CD4-positive, alpha-beta T cell treated with Interleukin-2 at 100 ng/mL for 4 hours (primary cell): Measurements from ENCODE around the gene TMEM255B.
"Not testable (repeated sequence)": the region's sequence is repeated elsewhere in the genome, so short reads cannot be mapped to it uniquely, and the experiment has no call there.

ENCODE experiments used
- DNase-seq: peaks from one replicate; pipeline ENCODE4 v3.0.0-alpha.2; 2020; ENCODE audit warnings: low spot score

The TMEM255B gene

DNA sequence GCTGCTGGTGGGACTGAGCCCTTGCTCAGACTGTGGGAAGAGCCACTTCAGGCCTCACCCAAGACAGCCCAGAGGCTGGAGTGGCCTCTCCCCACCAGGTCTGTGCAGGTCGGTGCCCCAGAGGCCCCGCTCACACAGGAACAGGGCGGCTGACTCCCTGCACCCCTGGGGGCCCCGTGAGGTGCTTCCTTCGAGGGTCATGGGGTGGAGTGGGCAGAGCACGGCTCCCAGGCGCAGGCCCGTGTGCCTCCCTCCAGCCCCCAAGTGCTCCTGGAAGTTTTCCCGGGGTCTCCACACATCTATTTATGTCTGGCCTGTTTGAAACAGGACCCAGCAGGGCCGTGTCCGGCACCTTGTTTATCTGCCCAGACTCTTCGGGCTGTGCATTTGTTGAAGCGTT, 9.5 kb upstream of the TMEM255B start:
- no peak for DNase-seq

DNA sequence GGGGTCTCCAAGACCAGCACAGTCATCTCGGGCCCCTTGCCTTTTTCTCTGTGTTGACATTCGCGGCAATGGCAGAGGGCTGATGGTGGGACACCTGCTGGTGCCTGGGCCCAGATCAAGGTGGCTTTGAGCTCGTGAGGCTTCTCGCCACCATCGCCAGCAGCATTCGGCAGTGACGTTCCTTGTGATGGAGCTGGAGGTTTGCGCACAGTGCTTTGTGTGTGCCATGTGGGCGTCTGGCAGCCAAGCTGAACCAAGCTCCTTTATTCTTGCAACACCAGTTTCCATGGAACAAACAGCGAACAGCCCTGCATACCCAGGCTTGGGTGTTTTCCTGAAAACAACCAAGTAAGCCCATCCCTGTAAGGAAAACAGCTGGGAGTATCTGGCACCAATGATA, 9.1 kb upstream of the TMEM255B start:
- no peak for DNase-seq

DNA sequence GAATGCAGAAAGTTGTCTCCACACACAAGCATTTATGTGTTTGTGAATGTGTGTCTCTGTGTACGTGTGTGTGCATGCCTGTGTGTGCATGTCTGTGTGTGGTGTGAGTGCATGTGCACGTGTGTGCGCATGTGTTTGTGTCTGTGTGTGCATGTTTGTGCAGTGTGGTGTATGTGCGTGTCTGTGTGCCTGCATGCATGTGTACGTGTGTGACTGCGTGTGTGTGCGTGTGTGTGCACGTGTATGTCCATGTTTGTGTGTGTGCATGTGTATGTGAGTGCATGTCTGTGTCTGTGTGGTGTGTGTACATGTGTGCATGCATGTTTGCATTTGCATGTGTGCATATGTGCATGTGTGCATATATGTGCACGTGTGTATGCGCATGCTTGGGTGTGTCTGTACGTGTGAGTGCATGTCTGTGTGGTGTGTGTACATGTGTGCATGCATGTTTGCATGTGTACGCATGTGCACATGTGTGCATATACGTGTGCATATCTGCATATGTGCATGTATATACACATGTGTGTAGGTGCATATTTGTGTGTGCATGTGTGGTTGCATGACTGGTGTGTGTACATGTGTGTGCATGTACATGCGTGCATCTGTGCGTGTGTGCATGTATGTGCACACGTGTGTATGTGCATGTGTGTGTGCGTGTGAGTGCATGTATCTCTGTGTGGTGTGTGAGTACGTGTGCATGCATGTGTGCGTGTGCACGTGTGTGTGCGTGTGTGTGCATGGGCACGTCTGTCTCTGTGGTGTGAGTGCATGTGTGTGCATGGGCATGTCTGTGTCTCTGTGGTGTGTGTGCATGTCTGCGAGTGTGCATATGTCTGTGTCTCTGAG, 8.2 kb upstream of the TMEM255B start:
- DNase-seq: no peak

DNA sequence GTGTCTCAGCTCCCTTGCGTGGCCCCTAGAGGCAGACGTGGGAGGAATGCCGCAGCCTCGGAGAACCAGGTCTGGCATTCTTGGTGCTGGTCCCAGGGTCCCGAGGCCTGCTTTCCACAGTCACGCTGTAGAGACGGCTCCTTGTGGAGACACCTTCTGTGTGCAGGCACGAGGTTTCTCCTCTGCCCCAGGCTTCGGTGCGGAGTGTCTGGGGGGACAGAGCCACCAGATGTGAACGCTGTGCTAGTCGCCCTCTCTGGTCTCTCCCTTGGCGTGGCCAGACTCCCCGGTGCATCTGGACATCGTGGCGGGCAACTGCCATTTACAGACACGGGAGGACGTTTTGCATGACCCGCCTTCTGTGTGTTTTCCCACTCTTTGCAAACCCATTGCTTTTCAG, 7.5 kb upstream of the TMEM255B start:
- no peak for DNase-seq

DNA sequence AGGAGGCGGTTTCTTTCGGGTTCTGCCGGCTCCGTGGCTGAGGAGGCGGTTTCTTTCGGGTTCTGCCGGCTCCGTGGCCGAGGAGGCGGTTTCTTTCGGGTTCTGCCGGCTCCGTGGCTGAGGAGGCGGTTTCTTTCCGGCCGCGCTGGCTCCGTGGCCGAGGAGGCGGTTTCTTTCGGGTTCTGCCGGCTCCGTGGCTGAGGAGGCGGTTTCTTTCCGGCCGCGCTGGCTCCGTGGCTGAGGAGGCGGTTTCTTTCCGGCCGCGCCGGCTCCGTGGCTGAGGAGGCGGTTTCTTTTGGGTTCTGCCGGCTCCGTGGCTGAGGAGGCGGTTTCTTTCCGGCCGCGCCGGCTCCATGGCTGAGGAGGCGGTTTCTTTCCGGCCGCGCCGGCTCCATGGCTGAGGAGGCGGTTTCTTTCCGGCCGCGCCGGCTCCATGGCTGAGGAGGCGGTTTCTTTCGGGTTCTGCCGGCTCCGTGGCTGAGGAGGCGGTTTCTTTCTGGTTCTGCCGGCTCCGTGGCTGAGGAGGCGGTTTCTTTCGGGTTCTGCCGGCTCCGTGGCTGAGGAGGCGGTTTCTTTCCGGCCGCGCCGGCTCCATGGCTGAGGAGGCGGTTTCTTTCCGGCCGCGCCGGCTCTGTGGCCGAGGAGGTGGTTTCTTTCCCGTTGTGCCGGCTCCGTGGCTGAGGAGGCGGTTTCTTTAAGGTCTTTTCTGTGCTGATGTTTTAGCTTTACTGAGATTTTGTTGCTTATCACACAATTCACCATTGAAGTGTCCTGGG, 6.6 kb upstream of the TMEM255B start:
- DNase-seq: not testable (repeated sequence)

DNA sequence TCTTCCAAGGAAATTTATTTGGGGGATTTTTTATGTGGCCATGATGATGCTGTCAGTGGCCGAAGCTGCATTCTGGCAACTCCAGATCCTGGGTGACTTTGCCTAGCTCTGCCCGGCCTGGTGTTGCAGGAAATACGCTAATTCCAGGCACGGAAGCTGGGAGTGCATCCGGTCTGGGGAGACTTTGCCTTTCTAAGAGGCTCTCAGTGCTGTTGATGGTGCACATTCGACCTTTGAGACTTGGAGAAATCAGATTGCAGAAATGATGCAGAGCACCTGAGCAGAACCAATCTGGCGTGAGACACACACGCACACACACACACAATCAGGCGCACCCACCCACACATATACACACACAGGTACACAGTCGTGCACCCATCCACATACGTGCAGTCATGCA, 5.9 kb upstream of the TMEM255B start:
- DNase-seq: no peak

DNA sequence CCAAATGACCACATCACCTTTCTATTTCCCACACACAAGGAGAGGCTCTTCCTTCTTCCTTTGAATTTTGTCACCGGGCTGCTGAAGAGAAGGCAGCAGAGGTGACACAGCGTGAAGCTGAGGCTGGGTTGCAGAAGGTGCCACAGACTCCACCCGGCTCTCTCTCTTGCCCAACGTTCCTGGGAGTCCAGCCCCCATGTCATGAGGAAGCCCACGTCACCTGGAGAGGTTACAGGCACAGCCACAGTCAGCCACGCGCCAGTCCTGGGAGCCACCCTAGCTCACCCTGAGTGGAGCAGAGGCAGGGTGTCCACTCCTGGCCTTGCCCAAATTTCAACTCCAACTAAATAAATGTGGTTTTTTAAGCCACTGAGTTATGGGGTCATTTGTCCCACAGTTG, 4.8 kb upstream of the TMEM255B start:
- DNase-seq: no peak

DNA sequence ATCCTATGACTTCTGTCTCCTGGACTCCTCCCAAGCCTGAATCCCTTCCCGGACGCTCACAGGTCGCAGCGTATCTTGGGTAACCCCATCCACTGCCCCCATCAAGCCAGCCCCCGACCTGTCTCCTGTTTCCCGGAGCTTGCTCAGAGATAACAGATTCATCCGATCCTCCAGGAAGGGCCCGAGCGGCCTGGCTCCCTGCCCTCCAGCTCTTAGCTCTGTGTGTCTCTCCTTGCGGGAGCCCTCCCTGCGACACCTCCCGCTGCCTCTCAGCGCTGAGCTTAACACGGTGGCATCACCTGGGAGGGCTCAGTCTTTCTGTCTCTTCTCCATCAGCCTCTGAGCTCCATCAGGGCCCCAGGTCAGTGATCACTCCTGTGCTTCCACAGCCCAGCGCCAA, 4.3 kb upstream of the TMEM255B start:
- no peak for DNase-seq

DNA sequence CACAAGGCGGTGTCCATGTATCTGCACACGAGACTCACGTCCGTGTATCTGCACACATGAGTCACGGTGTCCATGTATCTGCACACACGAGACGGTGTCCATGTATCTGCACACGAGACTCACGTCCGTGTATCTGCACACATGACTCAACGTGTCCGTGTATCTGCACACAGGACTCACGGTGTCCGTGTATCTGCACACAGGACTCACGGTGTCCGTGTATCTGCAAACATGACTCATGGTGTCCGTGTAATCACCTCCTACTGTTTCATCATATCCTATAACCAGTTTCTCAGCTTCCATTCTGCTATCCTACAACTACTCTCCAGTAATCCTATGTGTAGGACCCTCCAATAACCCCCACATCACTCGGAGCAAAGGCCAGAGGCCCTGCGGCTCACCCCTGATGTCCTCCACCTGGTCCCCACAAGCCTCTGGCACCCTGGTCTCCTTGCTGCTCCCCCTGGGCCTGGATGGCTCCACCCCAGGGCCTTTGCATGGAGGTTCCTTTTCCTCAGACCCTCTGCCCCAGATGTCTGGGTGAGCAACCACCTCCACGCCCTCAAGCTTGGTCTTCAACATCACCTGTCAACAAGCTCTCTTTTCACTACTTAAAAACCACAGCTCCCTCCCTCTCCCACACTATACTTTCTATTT, 2.5 kb upstream of the TMEM255B start:
- DNase-seq: no peak

DNA sequence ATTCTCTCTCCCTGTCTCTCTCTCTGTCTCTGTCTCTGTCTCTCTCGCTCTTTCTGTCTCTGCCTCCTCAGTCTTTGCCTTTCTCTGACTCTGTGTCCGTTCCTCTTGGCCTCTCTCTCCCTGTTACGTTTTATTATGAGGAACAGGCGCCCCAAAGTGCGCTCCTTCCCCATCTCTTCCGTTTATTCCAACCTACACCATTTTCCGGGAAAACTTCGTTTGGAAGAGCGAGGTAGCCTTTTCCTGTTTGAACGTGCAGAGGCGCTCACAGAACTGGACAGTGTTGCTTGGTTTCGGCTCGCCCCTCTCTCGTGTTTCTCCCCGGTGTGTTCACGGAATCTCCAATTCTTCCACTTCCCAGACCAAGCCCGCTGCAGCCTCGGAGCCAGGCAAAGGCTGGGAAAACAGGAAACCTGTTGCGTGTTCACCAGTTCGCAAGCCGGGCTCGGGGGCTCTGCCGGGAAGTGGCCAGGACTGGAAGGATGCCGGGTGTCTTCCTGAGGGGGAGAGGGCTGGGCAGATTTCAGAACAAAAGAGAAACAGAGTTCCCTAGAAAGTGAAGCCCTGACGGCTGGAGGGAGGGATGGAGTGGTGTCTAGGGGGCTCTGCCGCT, 605 bp downstream of the TMEM255B start:
- DNase-seq: no peak

DNA sequence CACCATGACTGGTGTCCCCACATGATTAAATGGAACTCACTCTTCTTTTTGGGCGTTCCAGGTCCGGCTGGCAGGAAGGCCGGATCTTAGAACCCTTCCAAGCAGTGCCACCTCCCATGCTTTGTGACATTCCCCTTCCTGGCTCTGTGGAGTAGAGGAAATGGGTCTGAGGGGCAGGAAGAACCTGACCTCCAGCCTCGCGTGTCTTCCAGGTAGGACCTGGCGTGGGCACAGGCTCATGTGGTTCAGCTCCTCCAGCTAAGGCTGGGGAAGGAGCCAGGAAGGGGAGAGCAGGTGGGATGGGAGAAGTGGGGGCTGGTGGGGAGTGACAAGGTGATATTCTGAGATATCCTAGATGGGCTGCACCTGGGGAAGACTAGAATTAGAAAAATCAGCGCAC, 2.1 kb downstream of the TMEM255B start:
- DNase-seq: no peak

DNA sequence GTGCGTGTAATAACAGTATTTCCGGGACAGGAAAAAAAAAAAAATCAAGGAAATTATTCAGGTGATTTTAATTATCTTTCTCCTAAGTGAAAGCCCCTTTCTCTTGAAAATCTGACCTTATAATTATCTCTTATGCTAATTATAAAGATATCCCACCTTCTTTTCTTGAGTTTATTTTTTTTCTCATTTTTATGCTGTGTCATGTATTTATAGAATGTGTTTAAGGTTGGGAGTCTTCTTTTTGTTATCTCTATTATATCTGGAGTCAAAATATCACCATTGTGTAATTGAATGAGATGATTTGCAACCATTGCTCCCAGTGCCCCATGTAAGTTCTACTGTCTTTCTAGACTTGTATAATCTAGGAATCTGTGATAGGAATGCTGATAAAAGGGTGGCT, 3.0 kb downstream of the TMEM255B start:
- DNase-seq: no peak

DNA sequence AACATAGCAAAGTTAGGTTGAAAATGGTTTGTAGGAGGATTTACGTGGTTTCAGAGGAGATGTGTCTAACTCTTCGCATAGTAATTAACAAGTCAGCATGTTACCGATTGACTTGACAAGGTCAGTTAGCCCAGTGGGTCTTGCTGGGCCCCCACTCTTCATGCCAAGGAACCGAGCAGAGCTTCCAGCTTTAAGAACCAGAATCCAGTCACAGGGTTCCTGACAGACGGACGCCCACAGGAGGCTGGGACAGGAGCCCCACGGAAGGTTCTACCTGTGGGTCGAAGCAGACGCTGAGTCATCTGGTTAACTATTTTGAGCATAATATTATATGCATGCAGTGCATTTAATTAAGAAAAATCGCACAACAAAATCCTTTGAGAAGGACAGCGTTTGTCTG, 3.5 kb downstream of the TMEM255B start:
- no peak for DNase-seq

DNA sequence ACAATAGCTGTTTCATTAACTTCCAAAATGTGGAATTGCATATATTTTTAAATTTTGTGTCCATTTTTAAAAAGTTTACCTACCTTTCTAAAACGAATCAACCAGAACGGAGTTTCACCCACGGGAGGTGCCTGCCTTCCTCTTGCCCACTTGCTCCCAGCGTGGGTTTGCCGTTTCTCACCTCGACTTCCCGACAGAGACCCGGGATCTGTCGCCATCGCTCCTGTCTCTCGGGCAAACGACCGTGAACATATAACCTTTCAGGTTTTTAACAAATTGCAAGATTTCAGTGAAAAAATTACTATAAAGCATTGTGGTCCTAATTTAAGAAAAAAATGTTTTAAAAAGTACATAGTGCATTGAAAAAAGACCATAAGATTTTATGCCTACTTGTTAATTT, 4.2 kb downstream of the TMEM255B start:
- no peak for DNase-seq

DNA sequence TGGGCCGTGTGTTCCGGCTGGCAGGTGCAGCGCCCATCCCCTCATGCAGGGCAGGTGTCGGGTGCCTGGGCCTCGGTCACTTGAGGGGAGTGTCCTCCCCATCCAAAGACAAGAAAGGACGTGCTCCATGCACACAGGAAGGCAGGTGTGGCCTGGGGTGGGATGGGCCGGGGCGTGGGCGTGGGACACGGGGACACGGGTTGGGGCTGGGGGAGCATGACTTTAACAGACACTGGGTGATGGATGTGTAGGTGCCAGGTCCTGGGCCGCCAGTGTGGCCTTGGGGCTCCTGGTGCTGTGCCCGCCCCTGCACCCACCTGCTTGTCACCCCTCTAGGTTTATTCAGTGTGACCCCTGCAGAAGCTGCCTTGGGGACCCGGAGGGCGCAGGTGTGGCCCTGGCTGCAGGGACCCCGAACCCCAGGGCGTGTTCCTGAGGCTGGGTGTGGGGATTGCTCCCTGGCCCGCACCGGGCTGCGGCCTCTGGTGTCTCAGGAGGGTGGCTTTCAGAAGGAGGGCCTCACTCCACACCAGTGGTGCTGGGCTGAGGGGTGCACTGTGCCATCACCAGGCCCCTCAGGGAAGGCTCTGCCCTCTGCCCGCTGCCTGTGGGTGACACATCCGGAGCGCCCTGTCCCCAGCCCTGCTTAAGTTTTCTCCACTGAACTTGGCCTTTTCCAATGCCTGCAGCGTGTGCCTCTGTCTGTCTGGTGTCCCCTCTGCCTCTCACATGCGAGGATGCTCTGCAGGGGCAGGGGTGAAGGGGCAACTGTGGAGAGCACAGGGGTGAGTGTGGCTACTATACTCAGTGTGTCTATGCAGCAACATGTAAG, 5.2 kb downstream of the TMEM255B start:
- DNase-seq: no peak

DNA sequence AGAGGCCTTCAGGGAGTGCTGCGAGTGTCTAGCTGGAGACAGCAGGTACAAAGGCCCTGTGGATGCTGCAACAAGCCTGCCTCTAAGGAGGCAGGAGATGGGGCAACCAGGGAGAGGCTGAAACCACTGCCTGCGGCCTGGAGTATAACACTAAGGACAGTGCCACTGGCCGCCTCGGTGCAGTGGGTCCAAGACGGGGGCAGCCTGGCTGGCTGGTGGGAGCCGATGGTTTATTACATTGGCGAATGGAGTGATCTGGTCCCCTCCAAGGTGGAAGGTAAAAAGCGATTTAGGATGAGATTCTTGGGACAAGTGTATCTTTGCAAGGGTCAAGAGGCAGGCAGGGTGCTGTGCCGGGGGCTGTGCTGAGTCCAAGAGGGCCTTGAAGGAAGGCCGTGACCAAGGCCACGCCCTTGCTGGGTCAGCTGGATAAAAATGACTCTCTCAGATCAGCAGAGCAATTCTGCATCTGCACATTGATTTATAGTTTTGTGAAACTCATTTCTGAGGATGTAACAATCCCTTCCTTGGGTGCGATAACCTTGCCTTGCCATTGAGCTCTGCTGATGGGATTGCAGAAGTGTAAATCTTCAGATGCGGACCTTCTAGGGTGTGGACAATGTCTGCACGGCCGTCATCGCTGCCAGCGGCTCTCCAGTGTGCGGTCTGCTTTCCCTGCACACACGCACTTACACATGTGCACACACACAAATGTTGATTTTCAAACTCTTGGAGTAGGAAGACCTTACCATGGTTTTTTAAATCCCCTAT, 6.0 kb downstream of the TMEM255B start:
- no peak for DNase-seq

DNA sequence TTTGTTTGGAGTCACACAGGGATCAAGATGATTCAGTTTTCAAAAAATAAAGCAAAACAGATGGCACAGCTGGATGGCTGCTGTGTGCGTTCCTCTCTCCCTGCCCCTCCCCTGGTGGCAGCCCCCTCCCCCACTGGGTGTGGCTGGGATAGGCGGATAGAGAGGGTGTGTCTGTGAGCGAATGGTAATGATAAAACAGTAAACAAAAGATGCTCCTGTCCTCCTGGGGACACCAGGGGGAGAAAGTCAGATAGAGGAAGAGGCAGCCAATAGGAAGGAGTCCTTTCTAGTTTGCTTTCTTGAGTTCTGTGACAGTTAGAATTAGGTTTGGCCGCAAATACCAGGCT, 6.5 kb downstream of the TMEM255B start:
- no peak for DNase-seq

DNA sequence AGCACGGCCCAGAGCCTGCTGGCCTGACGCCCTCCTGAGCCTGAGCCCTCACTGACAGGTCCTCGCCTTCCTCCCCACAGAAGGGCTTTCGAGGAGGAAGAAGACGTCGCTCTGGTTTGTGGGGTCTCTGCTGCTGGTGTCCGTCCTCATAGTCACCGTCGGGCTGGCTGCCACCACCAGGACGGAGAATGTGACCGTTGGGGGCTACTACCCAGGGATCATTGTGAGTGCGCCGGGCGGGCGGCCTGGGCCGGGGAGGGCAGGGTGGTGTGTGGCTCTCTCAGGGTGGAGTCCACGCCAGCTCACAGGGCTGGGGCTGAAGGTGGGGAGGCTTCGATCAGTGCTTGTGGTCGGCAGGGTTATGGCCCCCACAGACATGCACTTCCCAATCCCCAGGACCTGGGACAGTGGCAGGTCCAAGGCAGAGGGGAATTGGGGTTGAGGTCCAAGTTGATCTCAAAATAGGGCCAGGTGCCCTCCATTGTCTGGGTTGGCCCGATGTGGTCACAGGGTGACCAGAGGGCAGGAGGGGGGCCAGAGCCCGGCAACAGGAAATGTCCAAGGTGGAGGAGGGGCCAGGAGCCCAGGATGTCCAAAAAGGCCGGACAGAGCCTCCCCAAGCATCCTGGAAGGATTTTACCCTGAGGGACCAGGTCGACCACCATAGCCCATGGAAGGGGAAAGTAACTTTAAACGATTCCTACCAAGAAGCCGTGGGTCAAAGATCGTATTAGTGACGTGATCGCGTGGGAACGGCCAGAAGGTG, 7.2 kb downstream of the TMEM255B start:
- DNase-seq: no peak

DNA sequence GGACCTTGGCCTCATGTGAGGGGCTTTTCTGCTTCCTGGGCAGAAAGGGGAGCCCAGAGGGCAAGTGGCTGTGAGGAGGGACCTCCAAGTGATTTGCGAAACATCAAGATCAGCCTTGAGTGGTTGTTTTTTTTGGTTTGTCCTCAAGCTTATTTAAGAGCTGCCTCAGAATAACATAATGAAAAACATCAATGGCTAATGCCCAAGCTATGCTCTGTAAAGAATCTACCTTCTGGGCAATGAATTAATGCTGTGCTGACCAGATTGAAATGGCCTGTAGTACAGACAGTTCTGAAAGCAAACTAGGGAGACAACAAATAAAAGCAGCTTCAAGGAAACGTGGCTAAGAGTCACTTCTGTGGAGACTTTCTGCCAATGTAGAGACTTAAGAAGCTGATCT, 8.3 kb downstream of the TMEM255B start:
- DNase-seq: no peak
